Measurements from ENCODE around the gene PPP1R3G.
A peak's percentile ranks its signal among the peaks of the same experiment; 100 is the strongest.

The PPP1R3G gene

GRCh38 chr6:5125152-5126006 lies 40.2 kb downstream of the PPP1R3G start:
- Histone ChIP-seq H3K27ac (ENCODE audit: low read length) (no peak overlapping the region), H3K4me1 (ENCODE audit: control insufficient read depth, insufficient read depth, low read length) (no peaks in the 10 kb centered on the region), H3K9me3 (ENCODE audit: control insufficient read depth, insufficient read depth, low read length) (no peaks in the 10 kb centered on the region), H3K27me3 (ENCODE audit: control insufficient read depth, insufficient read depth, low read length) (no peaks in the 10 kb centered on the region), H3K4me3 (ENCODE audit: low read length) (no peak overlapping the region), H3K36me3 (ENCODE audit: control insufficient read depth, insufficient read depth, low read length) (no peaks in the 10 kb centered on the region)
- no peak for DNase-seq (ENCODE audit: low read depth, low spot score)
- no CpG with 5 or more reads among the region's 11 CpGs for WGBS (ENCODE audit: insufficient coverage, insufficient read length)

- H3K27ac ChIP-seq (ENCODE audit: low read length) = no peak overlapping the region
- H3K36me3 ChIP-seq (ENCODE audit: control insufficient read depth, insufficient read depth, low read length) = no peaks in the 10 kb centered on the region
- H3K9me3 ChIP-seq (ENCODE audit: control insufficient read depth, insufficient read depth, low read length) = no peaks in the 10 kb centered on the region
- H3K4me3 ChIP-seq (ENCODE audit: low read length) = no peak overlapping the region
- H3K4me1 ChIP-seq (ENCODE audit: control insufficient read depth, insufficient read depth, low read length) = no peaks in the 10 kb centered on the region
- no peaks in the 10 kb centered on the region for H3K27me3 ChIP-seq (ENCODE audit: control insufficient read depth, insufficient read depth, low read length)
- WGBS (ENCODE audit: insufficient coverage, insufficient read length) = no CpG with 5 or more reads among the region's 4 CpGs
- no peak for DNase-seq (ENCODE audit: low read depth, low spot score)
Measured at GRCh38 chr6:5126214-5126613, 41.1 kb downstream of the PPP1R3G start.

GRCh38 chr6:5127106-5127687 lies 42.1 kb downstream of the PPP1R3G start:
- Histone ChIP-seq H3K36me3 (ENCODE audit: control insufficient read depth, insufficient read depth, low read length) (no peaks in the 10 kb centered on the region), H3K4me3 (ENCODE audit: low read length) (no peak overlapping the region), H3K9me3 (ENCODE audit: control insufficient read depth, insufficient read depth, low read length) (no peaks in the 10 kb centered on the region), H3K27ac (ENCODE audit: low read length) (no peak overlapping the region), H3K27me3 (ENCODE audit: control insufficient read depth, insufficient read depth, low read length) (no peaks in the 10 kb centered on the region), H3K4me1 (ENCODE audit: control insufficient read depth, insufficient read depth, low read length) (no peaks in the 10 kb centered on the region)
- no peak for DNase-seq (ENCODE audit: low read depth, low spot score)
- WGBS (ENCODE audit: insufficient coverage, insufficient read length) = no CpG with 5 or more reads among the region's 8 CpGs

- whole genome bisulfite sequencing (ENCODE audit: insufficient coverage, insufficient read length) = no CpG with 5 or more reads among the region's 4 CpGs
- DNase-seq (ENCODE audit: low read depth, low spot score) = no peak
- no peak overlapping the region for H3K27ac ChIP-seq (ENCODE audit: low read length)
Measured at GRCh38 chr6:5128351-5128750, 43.2 kb downstream of the PPP1R3G start.

GRCh38 chr6:5130135-5130866 lies 45.2 kb downstream of the PPP1R3G start:
- H3K4me3 ChIP-seq (ENCODE audit: low read length) = no peak overlapping the region
- H3K9me3 ChIP-seq (ENCODE audit: control insufficient read depth, insufficient read depth, low read length) = no peaks in the 10 kb centered on the region
- no peak for DNase-seq (ENCODE audit: low read depth, low spot score)
- peaks cover 7% of the 10 kb centered on the region for H3K4me1 ChIP-seq (ENCODE audit: control insufficient read depth, insufficient read depth, low read length)
- H3K27ac ChIP-seq (ENCODE audit: low read length) = no peak overlapping the region
- no peaks in the 10 kb centered on the region for H3K27me3 ChIP-seq (ENCODE audit: control insufficient read depth, insufficient read depth, low read length)
- no peaks in the 10 kb centered on the region for H3K36me3 ChIP-seq (ENCODE audit: control insufficient read depth, insufficient read depth, low read length)
- WGBS (ENCODE audit: insufficient coverage, insufficient read length) = no CpG with 5 or more reads among the region's 10 CpGs

More at GRCh38 chr6:5128351-5128750, 43.2 kb downstream of the PPP1R3G start:
- no peaks in the 10 kb centered on the region for H3K36me3 ChIP-seq (ENCODE audit: control insufficient read depth, insufficient read depth, low read length)
- no peaks in the 10 kb centered on the region for H3K9me3 ChIP-seq (ENCODE audit: control insufficient read depth, insufficient read depth, low read length)
- no peaks in the 10 kb centered on the region for H3K27me3 ChIP-seq (ENCODE audit: control insufficient read depth, insufficient read depth, low read length)
- H3K4me1 ChIP-seq (ENCODE audit: control insufficient read depth, insufficient read depth, low read length) = peaks cover 3% of the 10 kb centered on the region
- H3K4me3 ChIP-seq (ENCODE audit: low read length) = no peak overlapping the region

GRCh38 chr6:5132731-5133130 lies 47.6 kb downstream of the PPP1R3G start:
- no peak overlapping the region for H3K4me3 ChIP-seq (ENCODE audit: low read length)
- no CpG with 5 or more reads among the region's 7 CpGs for WGBS (ENCODE audit: insufficient coverage, insufficient read length)
- peak overlapping the region; percentile 67 for H3K27ac ChIP-seq (ENCODE audit: low read length)
- no peaks in the 10 kb centered on the region for H3K36me3 ChIP-seq (ENCODE audit: control insufficient read depth, insufficient read depth, low read length)
- H3K4me1 ChIP-seq (ENCODE audit: control insufficient read depth, insufficient read depth, low read length) = peaks cover 7% of the 10 kb centered on the region
- H3K9me3 ChIP-seq (ENCODE audit: control insufficient read depth, insufficient read depth, low read length) = no peaks in the 10 kb centered on the region
- no peaks in the 10 kb centered on the region for H3K27me3 ChIP-seq (ENCODE audit: control insufficient read depth, insufficient read depth, low read length)
- DNase-seq (ENCODE audit: low read depth, low spot score) = peak; percentile 33

GRCh38 chr6:5133943-5134342 lies 48.8 kb downstream of the PPP1R3G start:
- Histone ChIP-seq H3K9me3 (ENCODE audit: control insufficient read depth, insufficient read depth, low read length) (no peaks in the 10 kb centered on the region), H3K4me1 (ENCODE audit: control insufficient read depth, insufficient read depth, low read length) (peaks cover 7% of the 10 kb centered on the region), H3K4me3 (ENCODE audit: low read length) (no peak overlapping the region), H3K27me3 (ENCODE audit: control insufficient read depth, insufficient read depth, low read length) (no peaks in the 10 kb centered on the region), H3K36me3 (ENCODE audit: control insufficient read depth, insufficient read depth, low read length) (no peaks in the 10 kb centered on the region), H3K27ac (ENCODE audit: low read length) (no peak overlapping the region)
- WGBS (ENCODE audit: insufficient coverage, insufficient read length) = no CpG with 5 or more reads among the region's 2 CpGs
- no peak for DNase-seq (ENCODE audit: low read depth, low spot score)

- peak; percentile 47 for DNase-seq (ENCODE audit: low read depth, low spot score)
- H3K36me3 ChIP-seq (ENCODE audit: control insufficient read depth, insufficient read depth, low read length) = no peaks in the 10 kb centered on the region
- H3K9me3 ChIP-seq (ENCODE audit: control insufficient read depth, insufficient read depth, low read length) = no peaks in the 10 kb centered on the region
- peaks cover 7% of the 10 kb centered on the region for H3K4me1 ChIP-seq (ENCODE audit: control insufficient read depth, insufficient read depth, low read length)
- H3K27ac ChIP-seq (ENCODE audit: low read length) = no peak overlapping the region
- H3K27me3 ChIP-seq (ENCODE audit: control insufficient read depth, insufficient read depth, low read length) = no peaks in the 10 kb centered on the region
- WGBS (ENCODE audit: insufficient coverage, insufficient read length) = no CpG with 5 or more reads among the region's 9 CpGs
- H3K4me3 ChIP-seq (ENCODE audit: low read length) = no peak overlapping the region
Measured at GRCh38 chr6:5135788-5136376, 50.7 kb downstream of the PPP1R3G start.

- no peak overlapping the region for H3K4me3 ChIP-seq (ENCODE audit: low read length)
- no CpG with 5 or more reads among the region's 8 CpGs for WGBS (ENCODE audit: insufficient coverage, insufficient read length)
- no peaks in the 10 kb centered on the region for H3K9me3 ChIP-seq (ENCODE audit: control insufficient read depth, insufficient read depth, low read length)
- no peaks in the 10 kb centered on the region for H3K36me3 ChIP-seq (ENCODE audit: control insufficient read depth, insufficient read depth, low read length)
- H3K4me1 ChIP-seq (ENCODE audit: control insufficient read depth, insufficient read depth, low read length) = peaks cover 7% of the 10 kb centered on the region
- no peak for DNase-seq (ENCODE audit: low read depth, low spot score)
- H3K27me3 ChIP-seq (ENCODE audit: control insufficient read depth, insufficient read depth, low read length) = no peaks in the 10 kb centered on the region
- H3K27ac ChIP-seq (ENCODE audit: low read length) = no peak overlapping the region
Measured at GRCh38 chr6:5136851-5137250, 51.7 kb downstream of the PPP1R3G start.
